ENCODE data around the gene COMT. TPM values are rescaled to one million over a fixed set of nuclear protein-coding genes. Genes with fewer than 3 reads are reported as not detected.
A peak's percentile ranks its signal among the peaks of the same experiment; 100 is the strongest.

The COMT gene
- total and polyA plus RNA-seq, 9 of the 15 experiments (the other 6 are each of a cell fraction or from before 2014, with no cell fraction given) = 12.5 to 351 (median 155) TPM

DNA sequence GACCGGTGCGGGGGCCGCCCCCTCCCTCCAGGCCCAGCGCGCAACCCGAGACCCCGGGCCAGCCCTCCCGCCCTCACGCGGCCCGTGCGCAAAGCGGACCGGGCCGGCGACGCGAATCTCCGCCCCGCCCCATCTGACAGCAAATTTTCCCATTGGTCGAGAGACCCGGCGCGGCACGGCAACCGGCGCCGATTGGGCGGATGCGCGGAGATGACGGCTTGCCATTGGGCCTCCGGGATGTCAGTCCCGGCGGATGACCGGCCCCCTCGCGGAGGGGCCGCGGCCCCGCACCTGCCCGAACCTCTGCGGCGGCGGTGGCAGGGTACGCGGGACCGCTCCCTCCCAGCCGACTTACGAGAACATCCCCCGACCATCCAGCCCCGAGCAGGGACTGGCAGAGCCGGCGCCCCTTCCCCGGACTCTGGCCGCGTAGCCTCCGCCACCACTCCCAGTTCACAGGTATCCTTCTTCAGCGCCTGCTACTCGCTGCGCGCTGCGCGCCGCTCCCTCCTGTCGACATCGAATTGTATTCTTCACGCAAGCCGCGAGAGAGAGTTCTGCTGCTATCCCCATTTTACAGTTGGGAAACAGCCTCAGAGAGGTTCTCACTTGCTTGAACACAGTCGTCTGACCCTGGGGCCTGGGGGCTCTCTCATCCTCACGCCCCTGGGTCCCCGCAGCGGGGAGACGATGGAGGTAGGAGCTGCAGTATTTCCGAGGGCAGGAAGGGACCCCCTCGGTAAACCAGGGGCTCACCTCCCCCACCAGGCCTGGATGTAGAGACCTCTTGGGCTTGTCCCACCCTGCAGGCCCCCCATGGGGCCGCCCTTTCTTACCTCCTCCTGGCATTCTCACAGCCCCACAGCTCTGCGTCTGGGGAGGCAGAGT is 75.4 kb downstream of the COMT start, which contains the start of gene ARVCF (continued):
- TF ChIP-seq MAFF (IDR thresholded peaks at IDR 0.05; ENCODE audit: low read length) (no peak), USF1 (CRISPR knock-in tag; IDR thresholded peaks at IDR 0.05) (no peak), EZH2 (IDR thresholded peaks at IDR 0.05; ENCODE audit: borderline replicate concordance, low read depth, low read length) (no peak), BACH1 (tag; IDR thresholded peaks at IDR 0.05) (no peak), NELFE (IDR thresholded peaks at IDR 0.05; ENCODE audit: insufficient read depth, insufficient read length) (no peak), SAFB (IDR thresholded peaks at IDR 0.05; ENCODE audit: borderline replicate concordance, low read depth, low read length) (no peak), ZNF444 (CRISPR knock-in tag; IDR thresholded peaks at IDR 0.05) (0 out of 2 replicates have a peak, but pooled peaks have one; percentile 57), PPARD (CRISPR knock-in tag; IDR thresholded peaks at IDR 0.05) (no peak), SMARCB1 (IDR thresholded peaks at IDR 0.05; ENCODE audit: insufficient read length, low read depth) (peak; percentile 14), TRIM24 (IDR thresholded peaks at IDR 0.05) (no peak), EP300 (IDR thresholded peaks at IDR 0.05; ENCODE audit: low read length) (no peak), ZNF445 (CRISPR knock-in tag; IDR thresholded peaks at IDR 0.05; ENCODE audit: low read depth) (no peak), KDM2B (CRISPR knock-in tag; IDR thresholded peaks at IDR 0.05) (peak; percentile 100), ZNF184 (CRISPR knock-in tag; IDR thresholded peaks at IDR 0.05) (no peak), ZNF3 (CRISPR knock-in tag; IDR thresholded peaks at IDR 0.05) (no peak), NCOA1 (IDR thresholded peaks at IDR 0.05; ENCODE audit: low read depth) (no peak), ZNF134 (CRISPR knock-in tag; conservative IDR thresholded peaks at IDR 0.05) (peak; percentile 51; the same call in 1 of the 2 replicates), TEAD2 (tag; IDR thresholded peaks at IDR 0.05) (no peak), EHMT2 (IDR thresholded peaks at IDR 0.05) (no peak), SRSF1 (IDR thresholded peaks at IDR 0.05; ENCODE audit: low read depth, low read length) (no peak)
- TF ChIP-seq, protein P1, sequence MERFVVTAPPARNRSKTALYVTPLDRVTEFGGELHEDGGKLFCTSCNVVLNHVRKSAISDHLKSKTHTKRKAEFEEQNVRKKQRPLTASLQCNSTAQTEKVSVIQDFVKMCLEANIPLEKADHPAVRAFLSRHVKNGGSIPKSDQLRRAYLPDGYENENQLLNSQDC (CRISPR knock-in tag; IDR thresholded peaks at IDR 0.05) = no peak
- TF ChIP-seq, protein P2, sequence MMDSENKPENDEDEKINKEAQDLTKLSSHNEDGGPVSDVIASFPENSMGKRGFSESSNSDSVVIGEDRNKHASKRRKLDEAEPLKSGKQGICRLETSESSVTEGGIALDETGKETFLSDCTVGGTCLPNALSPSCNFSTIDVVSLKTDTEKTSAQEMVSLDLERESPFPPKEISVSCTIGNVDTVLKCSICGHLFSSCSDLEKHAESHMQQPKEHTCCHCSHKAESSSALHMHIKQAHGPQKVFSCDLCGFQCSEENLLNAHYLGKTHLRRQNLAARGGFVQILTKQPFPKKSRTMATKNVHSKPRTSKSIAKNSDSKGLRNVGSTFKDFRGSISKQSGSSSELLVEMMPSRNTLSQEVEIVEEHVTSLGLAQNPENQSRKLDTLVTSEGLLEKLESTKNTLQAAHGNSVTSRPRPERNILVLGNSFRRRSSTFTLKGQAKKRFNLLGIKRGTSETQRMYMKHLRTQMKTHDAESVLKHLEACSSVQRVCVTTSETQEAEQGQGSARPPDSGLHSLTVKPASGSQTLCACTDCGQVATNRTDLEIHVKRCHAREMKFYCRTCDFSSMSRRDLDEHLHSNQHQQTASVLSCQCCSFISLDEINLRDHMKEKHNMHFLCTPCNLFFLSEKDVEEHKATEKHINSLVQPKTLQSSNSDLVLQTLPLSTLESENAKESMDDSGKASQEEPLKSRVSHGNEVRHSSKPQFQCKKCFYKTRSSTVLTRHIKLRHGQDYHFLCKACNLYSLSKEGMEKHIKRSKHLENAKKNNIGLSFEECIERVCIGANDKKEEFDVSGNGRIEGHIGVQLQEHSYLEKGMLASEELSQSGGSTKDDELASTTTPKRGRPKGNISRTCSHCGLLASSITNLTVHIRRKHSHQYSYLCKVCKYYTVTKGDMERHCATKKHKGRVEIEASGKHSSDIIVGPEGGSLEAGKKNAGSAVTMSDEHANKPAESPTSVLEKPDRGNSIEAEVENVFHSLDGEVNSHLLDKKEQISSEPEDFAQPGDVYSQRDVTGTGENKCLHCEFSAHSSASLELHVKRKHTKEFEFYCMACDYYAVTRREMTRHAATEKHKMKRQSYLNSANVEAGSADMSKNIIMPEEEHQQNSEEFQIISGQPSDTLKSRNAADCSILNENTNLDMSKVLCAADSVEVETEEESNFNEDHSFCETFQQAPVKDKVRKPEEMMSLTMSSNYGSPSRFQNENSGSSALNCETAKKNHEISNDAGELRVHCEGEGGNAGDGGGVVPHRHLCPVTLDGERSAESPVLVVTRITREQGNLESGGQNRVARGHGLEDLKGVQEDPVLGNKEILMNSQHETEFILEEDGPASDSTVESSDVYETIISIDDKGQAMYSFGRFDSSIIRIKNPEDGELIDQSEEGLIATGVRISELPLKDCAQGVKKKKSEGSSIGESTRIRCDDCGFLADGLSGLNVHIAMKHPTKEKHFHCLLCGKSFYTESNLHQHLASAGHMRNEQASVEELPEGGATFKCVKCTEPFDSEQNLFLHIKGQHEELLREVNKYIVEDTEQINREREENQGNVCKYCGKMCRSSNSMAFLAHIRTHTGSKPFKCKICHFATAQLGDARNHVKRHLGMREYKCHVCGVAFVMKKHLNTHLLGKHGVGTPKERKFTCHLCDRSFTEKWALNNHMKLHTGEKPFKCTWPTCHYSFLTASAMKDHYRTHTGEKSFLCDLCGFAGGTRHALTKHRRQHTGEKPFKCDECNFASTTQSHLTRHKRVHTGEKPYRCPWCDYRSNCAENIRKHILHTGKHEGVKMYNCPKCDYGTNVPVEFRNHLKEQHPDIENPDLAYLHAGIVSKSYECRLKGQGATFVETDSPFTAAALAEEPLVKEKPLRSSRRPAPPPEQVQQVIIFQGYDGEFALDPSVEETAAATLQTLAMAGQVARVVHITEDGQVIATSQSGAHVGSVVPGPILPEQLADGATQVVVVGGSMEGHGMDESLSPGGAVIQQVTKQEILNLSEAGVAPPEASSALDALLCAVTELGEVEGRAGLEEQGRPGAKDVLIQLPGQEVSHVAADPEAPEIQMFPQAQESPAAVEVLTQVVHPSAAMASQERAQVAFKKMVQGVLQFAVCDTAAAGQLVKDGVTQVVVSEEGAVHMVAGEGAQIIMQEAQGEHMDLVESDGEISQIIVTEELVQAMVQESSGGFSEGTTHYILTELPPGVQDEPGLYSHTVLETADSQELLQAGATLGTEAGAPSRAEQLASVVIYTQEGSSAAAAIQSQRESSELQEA (IDR thresholded peaks at IDR 0.05; ENCODE audit: low read depth) = no peak
